Mammary epithelial cell (primary cell): Measurements from ENCODE around the gene GALNT18.

ENCODE experiments used
- EZH2 ChIP-seq: IDR thresholded peaks from 2 replicates; pipeline ENCODE4 v1.6.1; 2012; ENCODE audit warnings: low read length, inconsistent platforms, borderline replicate concordance
- TF ChIP-seq, protein P1 (sequence below), 2 donors: IDR thresholded peaks in 1 of 2; conservative IDR thresholded peaks in 1 of 2; 2 replicates each; pipeline ENCODE4 v1.5.1; 2011 to 2012; ENCODE audit warnings: inconsistent platforms in 2 of 2, low read length in 2 of 2, mild to moderate bottlenecking in 2 of 2, control low read depth in 1 of 2, low read depth in 1 of 2; ENCODE audit not compliant: insufficient read depth in 1 of 2; ENCODE audit errors: extremely low read depth in 1 of 2

GRCh38 chr11:11607772-11608171, 14.0 kb downstream of the GALNT18 start:
- TF ChIP-seq, protein P1, sequence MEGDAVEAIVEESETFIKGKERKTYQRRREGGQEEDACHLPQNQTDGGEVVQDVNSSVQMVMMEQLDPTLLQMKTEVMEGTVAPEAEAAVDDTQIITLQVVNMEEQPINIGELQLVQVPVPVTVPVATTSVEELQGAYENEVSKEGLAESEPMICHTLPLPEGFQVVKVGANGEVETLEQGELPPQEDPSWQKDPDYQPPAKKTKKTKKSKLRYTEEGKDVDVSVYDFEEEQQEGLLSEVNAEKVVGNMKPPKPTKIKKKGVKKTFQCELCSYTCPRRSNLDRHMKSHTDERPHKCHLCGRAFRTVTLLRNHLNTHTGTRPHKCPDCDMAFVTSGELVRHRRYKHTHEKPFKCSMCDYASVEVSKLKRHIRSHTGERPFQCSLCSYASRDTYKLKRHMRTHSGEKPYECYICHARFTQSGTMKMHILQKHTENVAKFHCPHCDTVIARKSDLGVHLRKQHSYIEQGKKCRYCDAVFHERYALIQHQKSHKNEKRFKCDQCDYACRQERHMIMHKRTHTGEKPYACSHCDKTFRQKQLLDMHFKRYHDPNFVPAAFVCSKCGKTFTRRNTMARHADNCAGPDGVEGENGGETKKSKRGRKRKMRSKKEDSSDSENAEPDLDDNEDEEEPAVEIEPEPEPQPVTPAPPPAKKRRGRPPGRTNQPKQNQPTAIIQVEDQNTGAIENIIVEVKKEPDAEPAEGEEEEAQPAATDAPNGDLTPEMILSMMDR (conservative IDR thresholded peaks at IDR 0.05 in 1 of 2, IDR thresholded peaks at IDR 0.05 in 1 of 2; ENCODE audit: extremely low read depth in 1 of 2, insufficient read depth in 1 of 2, low read depth in 1 of 2, low read length in 2 of 2) = no peak
- TF ChIP-seq EZH2 = no peak
